HCT116 (cell line): Measurements from ENCODE around the gene PACS2. TPM values are rescaled to one million over a fixed set of nuclear protein-coding genes. Genes with fewer than 3 reads are reported as not detected.

ENCODE experiments used
- ATAC-seq: fragments of 200-7000 bp; cut with Tn5 transposase; 2 replicates; pipeline ENCODE4 v1.9.1; 2020; ENCODE audit warnings: mild to moderate bottlenecking, moderate library complexity
- BruUV-seq: library from RNA; stranded (reverse); fragments of 400-500 nt; replicated peaks from 2 replicates; lab custom pipeline; 2021; lab: Mats Ljungman, UMichigan
- CTCF ChIA-PET: fragments of 300-600 bp; sonication (Branson Sonifier 250); formaldehyde crosslinking; loops from one replicate; lab custom pipeline; 2021; ENCODE audit warnings: antibody characterized with exemption; lab: Charles Lee
- POLR2A ChIA-PET: fragments of 300-600, 350-600 bp; sonication (Branson Sonifier 250); formaldehyde crosslinking; loops from one replicate; lab custom pipeline; 2021; ENCODE audit warnings: antibody characterized with exemption; lab: Charles Lee
- RAD21 ChIA-PET, 2 experiments: fragments of 300-600 bp; sonication (Branson Sonifier 250); formaldehyde crosslinking; loops; one replicate each; lab custom pipeline; 2023; ENCODE audit warnings: low total read pairs in 2 of 2; ENCODE audit not compliant: uncharacterized antibody in 2 of 2, unreplicated experiment in 2 of 2, low non-redundant PET in 1 of 2; lab: Charles Lee
- DNase-seq: peaks from one replicate; pipeline ENCODE4 v3.0.0-alpha.2; 2010; ENCODE audit warnings: low read depth, low spot score
- H2AFZ ChIP-seq: fragments of 200-600 bp; shearing (Covaris generic), sonication (generic); 2 replicates; pipeline ENCODE4 v1.6.1; 2017; ENCODE audit warnings: low read depth, mixed run types, mixed read lengths, antibody characterized with exemption, low read length; ENCODE audit not compliant: poor library complexity, severe bottlenecking
- H3K27ac ChIP-seq: 2 replicates; pipeline ENCODE4 v1.5.1; 2012; ENCODE audit warnings: low read depth, low read length
- H3K27me3 ChIP-seq: fragments of 200-600 bp; sonication (generic); 2 replicates; pipeline ENCODE4 v1.6.1; 2016; ENCODE audit warnings: mixed run types, low read length, mixed read lengths; ENCODE audit not compliant: insufficient read depth
- H3K36me3 ChIP-seq, 2 experiments: fragments of 200-500 bp in 1 of 2; fragments of 200-600 bp in 1 of 2; sonication (Bioruptor generic) in 1 of 2; sonication (generic) in 1 of 2; 2 replicates each; pipeline versions ENCODE4 v1.5.1 to v1.6.1; 2014 to 2016; ENCODE audit warnings: low read length in 2 of 2, inconsistent platforms in 1 of 2, mixed read lengths in 1 of 2, mixed run types in 1 of 2; ENCODE audit not compliant: insufficient read depth in 2 of 2, control insufficient read depth in 1 of 2
- H3K4me1 ChIP-seq, 2 experiments: fragments of 200-600 bp in 1 of 2; sonication (generic) in 1 of 2; 2 replicates each; pipeline versions ENCODE4 v1.5.1 to v1.6.1; 2012 to 2017; ENCODE audit warnings: low read length in 2 of 2, inconsistent platforms in 1 of 2, mild to moderate bottlenecking in 1 of 2, mixed read lengths in 1 of 2, mixed run types in 1 of 2, moderate library complexity in 1 of 2; ENCODE audit not compliant: insufficient read depth in 2 of 2, control insufficient read depth in 1 of 2
- H3K4me2 ChIP-seq: fragments of 200-600 bp; sonication (generic); 2 replicates; pipeline ENCODE4 v1.6.1; 2017; ENCODE audit warnings: mixed run types, low read length, mixed read lengths
- H3K4me3 ChIP-seq, 2 experiments: fragments of 200-600 bp in 1 of 2; sonication (generic) in 1 of 2; replicated peaks in 1 of 2; 2 replicates each; pipeline ENCODE4 v1.5.1; 2011 to 2016; ENCODE audit warnings: low read length in 2 of 2, control low read depth in 1 of 2, low read depth in 1 of 2, mild to moderate bottlenecking in 1 of 2, mixed read lengths in 1 of 2, mixed run types in 1 of 2
- H3K79me2 ChIP-seq: fragments of 200-600 bp; sonication (generic); 2 replicates; pipeline ENCODE4 v1.6.1; 2017; ENCODE audit warnings: mild to moderate bottlenecking, mixed run types, low read length, moderate library complexity, mixed read lengths; ENCODE audit not compliant: insufficient read depth
- H3K9ac ChIP-seq: fragments of 200-600 bp; sonication (generic); 2 replicates; pipeline ENCODE4 v1.6.1; 2016; ENCODE audit warnings: low read length, mixed read lengths
- H3K9me2 ChIP-seq: fragments of 200-600 bp; sonication (generic), shearing (Covaris generic); 2 replicates; pipeline ENCODE4 v1.6.1; 2017; ENCODE audit warnings: mixed run types, mild to moderate bottlenecking, moderate library complexity; ENCODE audit not compliant: insufficient read depth
- H3K9me3 ChIP-seq, 2 experiments: fragments of 200-500 bp in 1 of 2; fragments of 200-600 bp in 1 of 2; sonication (Bioruptor generic) in 1 of 2; sonication (generic) in 1 of 2; 2 replicates each; pipeline ENCODE4 v1.6.1; 2014 to 2017; ENCODE audit warnings: low read length in 2 of 2, mixed read lengths in 2 of 2, inconsistent platforms in 1 of 2, low read depth in 1 of 2, mild to moderate bottlenecking in 1 of 2, mixed run types in 1 of 2, moderate library complexity in 1 of 2; ENCODE audit not compliant: control insufficient read depth in 1 of 2, insufficient read depth in 1 of 2
- H4K20me1 ChIP-seq: fragments of 200-600 bp; sonication (generic), shearing (Covaris generic); 2 replicates; pipeline ENCODE4 v1.6.1; 2017; ENCODE audit warnings: mixed run types, mild to moderate bottlenecking, moderate library complexity; ENCODE audit not compliant: insufficient read depth
- POLR2AphosphoS5 ChIP-seq: IDR thresholded peaks from 2 replicates; pipeline ENCODE4 v1.6.1; 2011; ENCODE audit warnings: mild to moderate bottlenecking, low read depth, low read length, moderate library complexity
- RAD21 ChIP-seq: IDR thresholded peaks from 2 replicates; pipeline ENCODE4 v1.6.1; 2012; ENCODE audit warnings: low read depth, mild to moderate bottlenecking
- SP1 ChIP-seq: IDR thresholded peaks from 2 replicates; pipeline ENCODE4 v1.6.1; 2012; ENCODE audit warnings: low read depth
- ZFX ChIP-seq: fragments of 450-650 bp; IDR thresholded peaks from 2 replicates; pipeline ENCODE4 v1.6.1; 2017
- intact Hi-C: fragments of 100-400 bp; cut with micrococcal nuclease; formaldehyde crosslinking; loops from 2 replicates; pipeline ENCODE4 v1.10.0; 2022
- total RNA-seq: library from RNA; stranded (reverse); gene quantifications from one replicate; pipeline ENCODE4 v1.2.1, GENCODE V29; 2021; ENCODE audit not compliant: unreplicated experiment
- TF ChIP-seq, protein P1 (sequence below): IDR thresholded peaks from 2 replicates; pipeline ENCODE4 v1.6.1; 2012; ENCODE audit warnings: low read depth
- TF ChIP-seq, protein P2 (sequence below): IDR thresholded peaks from 2 replicates; pipeline ENCODE4 v1.6.1; 2011; ENCODE audit warnings: mild to moderate bottlenecking, low read length, moderate library complexity; ENCODE audit not compliant: insufficient replicate concordance; ENCODE audit errors: extremely low read depth

The PACS2 gene
- total RNA-seq, 1 experiment from 2014 or later: 75.5 TPM

GRCh38 chr14:105315941-105316576 lies 1.5 kb downstream of the PACS2 start:
- DNase-seq (no peak), ATAC-seq (no peak)
- peaks cover 8 to 17% of the 10 kb centered on the region in 2 experiments; a peak in 3 of 4 replicates for H3K4me1 ChIP-seq
- no peaks in the 10 kb centered on the region for H3K27me3 ChIP-seq
- H3K9me2 ChIP-seq: no peaks in the 10 kb centered on the region
- H3K4me2 ChIP-seq: peak overlapping the region; percentile 85
- BruUV-seq: no TSS peak
- H3K79me2 ChIP-seq: peaks cover 50% of the 10 kb centered on the region
- H3K36me3 ChIP-seq: no peaks in the 10 kb centered on the region
- H3K9me3 ChIP-seq: no peaks in the 10 kb centered on the region
- H3K27ac ChIP-seq: peak overlapping the region; percentile 73
- intact Hi-C loops: loop anchor here (2.0 kb wide), 1 partner anchor 15 kb away; the partner anchor contains the start of gene BRF1
- TF ChIP-seq POLR2AphosphoS5 (no peak), SP1 (no peak)
- peak overlapping the region; percentile 65 for H3K9ac ChIP-seq
- H2AFZ ChIP-seq: no peak overlapping the region
- no peaks in the 10 kb centered on the region for H4K20me1 ChIP-seq
- RAD21 ChIA-PET: no interaction called here
- peak overlapping the region; percentile 72 to 88 for H3K4me3 ChIP-seq
- CTCF ChIA-PET: no interaction called here
- POLR2A ChIA-PET: no interaction called here

DNA sequence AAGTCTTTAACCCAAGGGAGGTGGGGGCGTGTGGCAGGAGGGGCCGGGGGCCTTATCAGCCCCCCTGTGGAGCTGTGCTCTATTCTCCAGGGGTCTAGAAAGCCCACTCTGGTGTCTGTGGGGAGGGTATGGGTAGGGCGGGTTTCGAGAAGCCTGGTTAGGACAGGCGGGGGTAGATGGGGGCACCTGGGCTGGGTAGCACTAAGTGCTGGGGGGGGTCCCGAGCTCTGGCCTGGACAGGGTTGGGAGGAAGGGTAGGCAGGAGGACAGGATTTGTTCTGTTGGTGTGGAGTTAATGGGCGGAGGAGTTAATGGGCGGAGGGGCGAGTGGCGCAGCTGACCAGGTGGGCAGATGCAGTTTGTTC lies 2.0 kb downstream of the PACS2 start:
- H3K4me1 ChIP-seq: peaks cover 8 to 17% of the 10 kb centered on the region in 2 experiments; a peak in 3 of 4 replicates
- H3K36me3 ChIP-seq: no peaks in the 10 kb centered on the region
- H3K27ac ChIP-seq: no peak overlapping the region; the same call in 1 of the 2 replicates
- peaks cover 55% of the 10 kb centered on the region for H3K79me2 ChIP-seq
- CTCF ChIA-PET: no interaction called here
- no peak overlapping the region for H3K4me3 ChIP-seq
- ATAC-seq: no peak
- no peak for DNase-seq
- no peaks in the 10 kb centered on the region for H3K9me3 ChIP-seq
- no peaks in the 10 kb centered on the region for H3K27me3 ChIP-seq
- RAD21 ChIA-PET: no interaction called here
- BruUV-seq: no TSS peak
- H3K4me2 ChIP-seq: peak overlapping the region; percentile 85
- H3K9ac ChIP-seq: no peak overlapping the region
- H4K20me1 ChIP-seq: no peaks in the 10 kb centered on the region
- TF ChIP-seq, protein P1, sequence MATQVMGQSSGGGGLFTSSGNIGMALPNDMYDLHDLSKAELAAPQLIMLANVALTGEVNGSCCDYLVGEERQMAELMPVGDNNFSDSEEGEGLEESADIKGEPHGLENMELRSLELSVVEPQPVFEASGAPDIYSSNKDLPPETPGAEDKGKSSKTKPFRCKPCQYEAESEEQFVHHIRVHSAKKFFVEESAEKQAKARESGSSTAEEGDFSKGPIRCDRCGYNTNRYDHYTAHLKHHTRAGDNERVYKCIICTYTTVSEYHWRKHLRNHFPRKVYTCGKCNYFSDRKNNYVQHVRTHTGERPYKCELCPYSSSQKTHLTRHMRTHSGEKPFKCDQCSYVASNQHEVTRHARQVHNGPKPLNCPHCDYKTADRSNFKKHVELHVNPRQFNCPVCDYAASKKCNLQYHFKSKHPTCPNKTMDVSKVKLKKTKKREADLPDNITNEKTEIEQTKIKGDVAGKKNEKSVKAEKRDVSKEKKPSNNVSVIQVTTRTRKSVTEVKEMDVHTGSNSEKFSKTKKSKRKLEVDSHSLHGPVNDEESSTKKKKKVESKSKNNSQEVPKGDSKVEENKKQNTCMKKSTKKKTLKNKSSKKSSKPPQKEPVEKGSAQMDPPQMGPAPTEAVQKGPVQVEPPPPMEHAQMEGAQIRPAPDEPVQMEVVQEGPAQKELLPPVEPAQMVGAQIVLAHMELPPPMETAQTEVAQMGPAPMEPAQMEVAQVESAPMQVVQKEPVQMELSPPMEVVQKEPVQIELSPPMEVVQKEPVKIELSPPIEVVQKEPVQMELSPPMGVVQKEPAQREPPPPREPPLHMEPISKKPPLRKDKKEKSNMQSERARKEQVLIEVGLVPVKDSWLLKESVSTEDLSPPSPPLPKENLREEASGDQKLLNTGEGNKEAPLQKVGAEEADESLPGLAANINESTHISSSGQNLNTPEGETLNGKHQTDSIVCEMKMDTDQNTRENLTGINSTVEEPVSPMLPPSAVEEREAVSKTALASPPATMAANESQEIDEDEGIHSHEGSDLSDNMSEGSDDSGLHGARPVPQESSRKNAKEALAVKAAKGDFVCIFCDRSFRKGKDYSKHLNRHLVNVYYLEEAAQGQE: no peak
- TF ChIP-seq, protein P2, sequence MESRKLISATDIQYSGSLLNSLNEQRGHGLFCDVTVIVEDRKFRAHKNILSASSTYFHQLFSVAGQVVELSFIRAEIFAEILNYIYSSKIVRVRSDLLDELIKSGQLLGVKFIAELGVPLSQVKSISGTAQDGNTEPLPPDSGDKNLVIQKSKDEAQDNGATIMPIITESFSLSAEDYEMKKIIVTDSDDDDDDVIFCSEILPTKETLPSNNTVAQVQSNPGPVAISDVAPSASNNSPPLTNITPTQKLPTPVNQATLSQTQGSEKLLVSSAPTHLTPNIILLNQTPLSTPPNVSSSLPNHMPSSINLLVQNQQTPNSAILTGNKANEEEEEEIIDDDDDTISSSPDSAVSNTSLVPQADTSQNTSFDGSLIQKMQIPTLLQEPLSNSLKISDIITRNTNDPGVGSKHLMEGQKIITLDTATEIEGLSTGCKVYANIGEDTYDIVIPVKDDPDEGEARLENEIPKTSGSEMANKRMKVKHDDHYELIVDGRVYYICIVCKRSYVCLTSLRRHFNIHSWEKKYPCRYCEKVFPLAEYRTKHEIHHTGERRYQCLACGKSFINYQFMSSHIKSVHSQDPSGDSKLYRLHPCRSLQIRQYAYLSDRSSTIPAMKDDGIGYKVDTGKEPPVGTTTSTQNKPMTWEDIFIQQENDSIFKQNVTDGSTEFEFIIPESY: no peak
- TF ChIP-seq RAD21: no peak
- TF ChIP-seq SP1: no peak
- TF ChIP-seq ZFX: no peak
- intact Hi-C loops: no loop called here
- POLR2A ChIA-PET: no interaction called here
- H3K9me2 ChIP-seq: no peaks in the 10 kb centered on the region
- H2AFZ ChIP-seq: no peak overlapping the region
